Uterus (tissue), 2 donors: ENCODE measurements around the gene TMEM220.

Experiments used
- POLR2A ChIP-seq, 2 donors: fragments of 450-650 bp; IDR thresholded peaks; one replicate each; pipeline ENCODE4 v1.6.1; 2016; ENCODE audit warnings: antibody characterized with exemption in 2 of 2, mild to moderate bottlenecking in 1 of 2, moderate library complexity in 1 of 2
- TF ChIP-seq, protein P1 (sequence below), 4 experiments: fragments of 200-600 bp in 2 of 4; fragments of 450-650 bp in 2 of 4; sonication (generic) in 2 of 4; IDR thresholded peaks; one replicate each; pipeline ENCODE4 v1.5.1; 2016 to 2019; ENCODE audit warnings: antibody characterized with exemption in 4 of 4, mild to moderate bottlenecking in 2 of 4, moderate library complexity in 1 of 4

DNA sequence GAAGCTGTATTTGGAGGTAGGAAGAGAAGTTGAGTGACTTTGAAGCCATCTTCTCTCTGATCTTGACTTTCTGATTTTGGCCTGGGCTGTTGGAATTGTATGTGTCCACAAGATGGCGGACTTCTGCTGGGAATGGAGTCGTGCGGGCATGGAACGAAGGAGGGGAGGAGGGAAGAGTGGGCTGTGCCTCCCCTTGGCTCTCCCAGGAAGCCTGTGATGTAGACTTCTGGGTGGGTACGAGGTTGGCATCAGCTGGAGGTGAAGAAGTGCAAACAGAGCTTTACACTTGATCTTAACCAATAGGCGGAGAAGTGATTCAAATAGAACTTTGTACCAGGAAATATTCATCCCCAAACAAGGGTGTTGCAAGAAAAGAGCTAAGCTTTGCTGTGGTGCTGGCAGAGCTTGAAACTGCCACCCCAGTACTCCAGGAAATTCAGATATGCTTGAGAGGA, 7.4 kb upstream of the TMEM220 start:
- TF ChIP-seq POLR2A (IDR thresholded peaks at IDR 0.05) = no peak
- TF ChIP-seq, protein P1, sequence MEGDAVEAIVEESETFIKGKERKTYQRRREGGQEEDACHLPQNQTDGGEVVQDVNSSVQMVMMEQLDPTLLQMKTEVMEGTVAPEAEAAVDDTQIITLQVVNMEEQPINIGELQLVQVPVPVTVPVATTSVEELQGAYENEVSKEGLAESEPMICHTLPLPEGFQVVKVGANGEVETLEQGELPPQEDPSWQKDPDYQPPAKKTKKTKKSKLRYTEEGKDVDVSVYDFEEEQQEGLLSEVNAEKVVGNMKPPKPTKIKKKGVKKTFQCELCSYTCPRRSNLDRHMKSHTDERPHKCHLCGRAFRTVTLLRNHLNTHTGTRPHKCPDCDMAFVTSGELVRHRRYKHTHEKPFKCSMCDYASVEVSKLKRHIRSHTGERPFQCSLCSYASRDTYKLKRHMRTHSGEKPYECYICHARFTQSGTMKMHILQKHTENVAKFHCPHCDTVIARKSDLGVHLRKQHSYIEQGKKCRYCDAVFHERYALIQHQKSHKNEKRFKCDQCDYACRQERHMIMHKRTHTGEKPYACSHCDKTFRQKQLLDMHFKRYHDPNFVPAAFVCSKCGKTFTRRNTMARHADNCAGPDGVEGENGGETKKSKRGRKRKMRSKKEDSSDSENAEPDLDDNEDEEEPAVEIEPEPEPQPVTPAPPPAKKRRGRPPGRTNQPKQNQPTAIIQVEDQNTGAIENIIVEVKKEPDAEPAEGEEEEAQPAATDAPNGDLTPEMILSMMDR (IDR thresholded peaks at IDR 0.05) = peak; percentile 63 to 82 (median 74)
